Measurements from ENCODE around the gene IFT25. TPM values are rescaled to one million over a fixed set of nuclear protein-coding genes. Genes with fewer than 3 reads are reported as not detected.
A peak's percentile ranks its signal among the peaks of the same experiment; 100 is the strongest.

Gene IFT25
- total and polyA plus RNA-seq, 2 of the 13 experiments (the other 11 are each of a cell fraction or from before 2014, with no cell fraction given): 19.7 to 48.0 TPM

GRCh38 chr1:53889304-53890298, 55.9 kb downstream of the IFT25 start, which contains the start of gene YIPF1 (continued):
- no peak for TF ChIP-seq HOXD1 (CRISPR knock-in tag; IDR thresholded peaks at IDR 0.05)
- TF ChIP-seq, protein P1, sequence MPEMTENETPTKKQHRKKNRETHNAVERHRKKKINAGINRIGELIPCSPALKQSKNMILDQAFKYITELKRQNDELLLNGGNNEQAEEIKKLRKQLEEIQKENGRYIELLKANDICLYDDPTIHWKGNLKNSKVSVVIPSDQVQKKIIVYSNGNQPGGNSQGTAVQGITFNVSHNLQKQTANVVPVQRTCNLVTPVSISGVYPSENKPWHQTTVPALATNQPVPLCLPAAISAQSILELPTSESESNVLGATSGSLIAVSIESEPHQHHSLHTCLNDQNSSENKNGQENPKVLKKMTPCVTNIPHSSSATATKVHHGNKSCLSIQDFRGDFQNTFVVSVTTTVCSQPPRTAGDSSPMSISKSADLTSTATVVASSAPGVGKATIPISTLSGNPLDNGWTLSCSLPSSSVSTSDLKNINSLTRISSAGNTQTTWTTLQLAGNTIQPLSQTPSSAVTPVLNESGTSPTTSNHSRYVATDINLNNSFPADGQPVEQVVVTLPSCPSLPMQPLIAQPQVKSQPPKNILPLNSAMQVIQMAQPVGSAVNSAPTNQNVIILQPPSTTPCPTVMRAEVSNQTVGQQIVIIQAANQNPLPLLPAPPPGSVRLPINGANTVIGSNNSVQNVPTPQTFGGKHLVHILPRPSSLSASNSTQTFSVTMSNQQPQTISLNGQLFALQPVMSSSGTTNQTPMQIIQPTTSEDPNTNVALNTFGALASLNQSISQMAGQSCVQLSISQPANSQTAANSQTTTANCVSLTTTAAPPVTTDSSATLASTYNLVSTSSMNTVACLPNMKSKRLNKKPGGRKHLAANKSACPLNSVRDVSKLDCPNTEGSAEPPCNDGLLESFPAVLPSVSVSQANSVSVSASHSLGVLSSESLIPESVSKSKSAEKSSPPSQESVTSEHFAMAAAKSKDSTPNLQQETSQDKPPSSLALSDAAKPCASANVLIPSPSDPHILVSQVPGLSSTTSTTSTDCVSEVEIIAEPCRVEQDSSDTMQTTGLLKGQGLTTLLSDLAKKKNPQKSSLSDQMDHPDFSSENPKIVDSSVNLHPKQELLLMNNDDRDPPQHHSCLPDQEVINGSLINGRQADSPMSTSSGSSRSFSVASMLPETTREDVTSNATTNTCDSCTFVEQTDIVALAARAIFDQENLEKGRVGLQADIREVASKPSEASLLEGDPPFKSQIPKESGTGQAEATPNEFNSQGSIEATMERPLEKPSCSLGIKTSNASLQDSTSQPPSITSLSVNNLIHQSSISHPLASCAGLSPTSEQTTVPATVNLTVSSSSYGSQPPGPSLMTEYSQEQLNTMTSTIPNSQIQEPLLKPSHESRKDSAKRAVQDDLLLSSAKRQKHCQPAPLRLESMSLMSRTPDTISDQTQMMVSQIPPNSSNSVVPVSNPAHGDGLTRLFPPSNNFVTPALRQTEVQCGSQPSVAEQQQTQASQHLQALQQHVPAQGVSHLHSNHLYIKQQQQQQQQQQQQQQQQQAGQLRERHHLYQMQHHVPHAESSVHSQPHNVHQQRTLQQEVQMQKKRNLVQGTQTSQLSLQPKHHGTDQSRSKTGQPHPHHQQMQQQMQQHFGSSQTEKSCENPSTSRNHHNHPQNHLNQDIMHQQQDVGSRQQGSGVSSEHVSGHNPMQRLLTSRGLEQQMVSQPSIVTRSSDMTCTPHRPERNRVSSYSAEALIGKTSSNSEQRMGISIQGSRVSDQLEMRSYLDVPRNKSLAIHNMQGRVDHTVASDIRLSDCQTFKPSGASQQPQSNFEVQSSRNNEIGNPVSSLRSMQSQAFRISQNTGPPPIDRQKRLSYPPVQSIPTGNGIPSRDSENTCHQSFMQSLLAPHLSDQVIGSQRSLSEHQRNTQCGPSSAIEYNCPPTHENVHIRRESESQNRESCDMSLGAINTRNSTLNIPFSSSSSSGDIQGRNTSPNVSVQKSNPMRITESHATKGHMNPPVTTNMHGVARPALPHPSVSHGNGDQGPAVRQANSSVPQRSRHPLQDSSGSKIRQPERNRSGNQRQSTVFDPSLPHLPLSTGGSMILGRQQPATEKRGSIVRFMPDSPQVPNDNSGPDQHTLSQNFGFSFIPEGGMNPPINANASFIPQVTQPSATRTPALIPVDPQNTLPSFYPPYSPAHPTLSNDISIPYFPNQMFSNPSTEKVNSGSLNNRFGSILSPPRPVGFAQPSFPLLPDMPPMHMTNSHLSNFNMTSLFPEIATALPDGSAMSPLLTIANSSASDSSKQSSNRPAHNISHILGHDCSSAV (CRISPR knock-in tag; IDR thresholded peaks at IDR 0.05; ENCODE audit: borderline replicate concordance): 0 out of 2 replicates have a peak, but pooled peaks have one; percentile 39
- no peak; the same call in 1 of the 2 replicates for TF ChIP-seq SRY (CRISPR knock-in tag; IDR thresholded peaks at IDR 0.05)
- 0 out of 2 replicates have a peak, but pooled peaks have one; percentile 32 for TF ChIP-seq KDM5A (IDR thresholded peaks at IDR 0.05; ENCODE audit: borderline replicate concordance, low read length)
- TF ChIP-seq ZNF564 (CRISPR knock-in tag; IDR thresholded peaks at IDR 0.05): 0 out of 2 replicates have a peak, but pooled peaks have one; percentile 35
- TF ChIP-seq MNT (IDR thresholded peaks at IDR 0.05): no peak
- no peak for TF ChIP-seq IKZF5 (CRISPR knock-in tag; IDR thresholded peaks at IDR 0.05)
- TF ChIP-seq ZNF547 (CRISPR knock-in tag; IDR thresholded peaks at IDR 0.05): no peak
- no peak for TF ChIP-seq AFF4 (CRISPR knock-in tag; IDR thresholded peaks at IDR 0.05)
- no peak for TF ChIP-seq ZFP41 (CRISPR knock-in tag; IDR thresholded peaks at IDR 0.05; ENCODE audit: borderline replicate concordance)
- no peak for TF ChIP-seq ZNF737 (CRISPR knock-in tag; IDR thresholded peaks at IDR 0.05; ENCODE audit: borderline replicate concordance)
- TF ChIP-seq ZFP90 (CRISPR knock-in tag; IDR thresholded peaks at IDR 0.05; ENCODE audit: borderline replicate concordance): no peak

Measured in HepG2 (cell line).